DND-41 (cell line): ENCODE results near the gene UCP2.

ENCODE experiments used
- ATAC-seq: fragments of 200-7000 bp; cut with Tn5 transposase; 3 replicates; pipeline ENCODE4 v1.9.1; 2021; ENCODE audit warnings: low read depth; ENCODE audit not compliant: insufficient read depth
- DNase-seq: peaks from one replicate; pipeline ENCODE4 v3.0.0-alpha.2; 2020
- H2AFZ ChIP-seq: 2 replicates; pipeline ENCODE4 v1.6.0; 2012; ENCODE audit warnings: low read depth, low read length
- H3K27ac ChIP-seq: 2 replicates; pipeline ENCODE4 v1.5.1; 2012; ENCODE audit warnings: low read length, inconsistent platforms
- H3K27me3 ChIP-seq: fragments of 200-600 bp; sonication (generic); 2 replicates; pipeline ENCODE4 v1.6.0; 2012; ENCODE audit warnings: low read length, mild to moderate bottlenecking, inconsistent platforms; ENCODE audit not compliant: insufficient read depth, poor library complexity
- H3K36me3 ChIP-seq: 2 replicates; pipeline ENCODE4 v1.5.1; 2012; ENCODE audit warnings: low read length, inconsistent platforms; ENCODE audit not compliant: insufficient read depth
- H3K4me1 ChIP-seq: 2 replicates; pipeline ENCODE4 v1.5.1; 2012; ENCODE audit warnings: mild to moderate bottlenecking, low read length; ENCODE audit not compliant: insufficient read depth
- H3K4me2 ChIP-seq: 2 replicates; pipeline ENCODE4 v1.6.0; 2012; ENCODE audit warnings: mild to moderate bottlenecking, moderate library complexity, low read length, inconsistent platforms; ENCODE audit not compliant: insufficient read depth
- H3K4me3 ChIP-seq, 2 experiments: fragments of 200-600 bp in 1 of 2; shearing (Covaris generic) in 1 of 2; 2 replicates each; pipeline ENCODE4 v1.5.1; 2012 to 2016; ENCODE audit warnings: inconsistent platforms in 2 of 2, low read length in 2 of 2, mild to moderate bottlenecking in 2 of 2, low read depth in 1 of 2, moderate library complexity in 1 of 2
- H3K79me2 ChIP-seq: 2 replicates; pipeline ENCODE4 v1.6.0; 2012; ENCODE audit warnings: low read length, inconsistent platforms; ENCODE audit not compliant: insufficient read depth
- H3K9ac ChIP-seq: 2 replicates; pipeline ENCODE4 v1.6.0; 2012; ENCODE audit warnings: low read depth, mild to moderate bottlenecking, inconsistent platforms, low read length, moderate library complexity
- H3K9me3 ChIP-seq: 2 replicates; pipeline ENCODE4 v1.5.1; 2012; ENCODE audit warnings: low read length, moderate library complexity, mild to moderate bottlenecking, inconsistent platforms; ENCODE audit not compliant: insufficient read depth, severe bottlenecking
- H4K20me1 ChIP-seq: 2 replicates; pipeline ENCODE4 v1.6.0; 2012; ENCODE audit warnings: low read length; ENCODE audit not compliant: insufficient read depth
- CTCF ChIP-seq: IDR thresholded peaks from 2 replicates; pipeline ENCODE4 v1.5.1; 2012; ENCODE audit warnings: borderline replicate concordance, low read length, moderate library complexity, mild to moderate bottlenecking; ENCODE audit not compliant: poor library complexity, severe bottlenecking; ENCODE audit errors: extremely low read depth
- EZH2 ChIP-seq: IDR thresholded peaks from 3 replicates; pipeline ENCODE4 v1.6.1; 2012; ENCODE audit warnings: borderline replicate concordance, low read depth, mild to moderate bottlenecking, moderate library complexity, low read length, inconsistent platforms; ENCODE audit not compliant: severe bottlenecking

UCP2 gene

GRCh38 chr11:74002832-74003231 is 20.2 kb upstream of the UCP2 start:
- no peak overlapping the region for H3K4me2 ChIP-seq
- H3K9ac ChIP-seq: no peak overlapping the region
- H4K20me1 ChIP-seq: no peaks in the 10 kb centered on the region
- TF ChIP-seq CTCF (no peak), EZH2 (no peak)
- H3K27ac ChIP-seq: no peak overlapping the region
- DNase-seq (no peak), ATAC-seq (no peak)
- H3K4me1 ChIP-seq: no peaks in the 10 kb centered on the region
- no peaks in the 10 kb centered on the region for H3K36me3 ChIP-seq
- no peaks in the 10 kb centered on the region for H3K9me3 ChIP-seq
- H3K27me3 ChIP-seq: no peaks in the 10 kb centered on the region
- H3K79me2 ChIP-seq: no peaks in the 10 kb centered on the region
- no peak overlapping the region for H2AFZ ChIP-seq
- H3K4me3 ChIP-seq: no peak overlapping the region

GRCh38 chr11:74001822-74002286 is 19.2 kb upstream of the UCP2 start:
- no peaks in the 10 kb centered on the region for H3K27me3 ChIP-seq
- DNase-seq: no peak
- no peak overlapping the region for H3K9ac ChIP-seq
- H3K27ac ChIP-seq: no peak overlapping the region
- ATAC-seq: no peak
- TF ChIP-seq EZH2 (no peak), CTCF (no peak)
- H3K9me3 ChIP-seq: no peaks in the 10 kb centered on the region
- H3K79me2 ChIP-seq: no peaks in the 10 kb centered on the region
- H2AFZ ChIP-seq: no peak overlapping the region
- no peaks in the 10 kb centered on the region for H3K4me1 ChIP-seq
- no peaks in the 10 kb centered on the region for H3K36me3 ChIP-seq
- no peaks in the 10 kb centered on the region for H4K20me1 ChIP-seq
- no peak overlapping the region for H3K4me3 ChIP-seq
- H3K4me2 ChIP-seq: no peak overlapping the region

- no peak for ATAC-seq
- no peak overlapping the region for H3K4me2 ChIP-seq
- peaks cover 8% of the 10 kb centered on the region for H3K4me1 ChIP-seq
- no peak overlapping the region for H3K4me3 ChIP-seq
- H3K9me3 ChIP-seq: no peaks in the 10 kb centered on the region
- H3K9ac ChIP-seq: no peak overlapping the region
- DNase-seq: no peak
- no peaks in the 10 kb centered on the region for H3K36me3 ChIP-seq
- H3K27me3 ChIP-seq: no peaks in the 10 kb centered on the region
- no peaks in the 10 kb centered on the region for H3K79me2 ChIP-seq
- H3K27ac ChIP-seq: no peak overlapping the region
- no peak overlapping the region for H2AFZ ChIP-seq
- TF ChIP-seq CTCF (no peak), EZH2 (no peak)
- no peaks in the 10 kb centered on the region for H4K20me1 ChIP-seq
Measured at GRCh38 chr11:74000307-74001133, 17.9 kb upstream of the UCP2 start.
